Measurements from ENCODE around the gene BICD2.

The BICD2 gene

DNA sequence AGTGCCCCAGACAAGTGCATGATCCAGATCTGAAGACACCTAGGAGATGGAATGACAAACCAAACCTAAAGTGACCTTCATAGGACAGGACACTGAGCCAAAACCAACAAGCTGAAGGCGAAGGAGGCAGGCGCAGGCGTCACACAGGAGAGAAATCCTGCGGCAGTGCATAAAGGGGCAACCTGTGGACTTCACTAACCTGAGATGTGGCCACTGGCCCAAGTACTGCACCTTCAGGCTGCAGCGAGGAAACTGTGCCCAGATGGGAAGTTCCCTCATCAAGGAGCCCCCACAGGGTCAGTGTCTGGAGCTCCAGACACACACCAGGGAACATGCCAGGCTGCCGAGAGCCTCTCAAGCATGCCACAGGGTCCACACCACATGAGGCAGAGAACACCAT is 98.4 kb downstream of the BICD2 start:
- DNase-seq: no peak

DNA sequence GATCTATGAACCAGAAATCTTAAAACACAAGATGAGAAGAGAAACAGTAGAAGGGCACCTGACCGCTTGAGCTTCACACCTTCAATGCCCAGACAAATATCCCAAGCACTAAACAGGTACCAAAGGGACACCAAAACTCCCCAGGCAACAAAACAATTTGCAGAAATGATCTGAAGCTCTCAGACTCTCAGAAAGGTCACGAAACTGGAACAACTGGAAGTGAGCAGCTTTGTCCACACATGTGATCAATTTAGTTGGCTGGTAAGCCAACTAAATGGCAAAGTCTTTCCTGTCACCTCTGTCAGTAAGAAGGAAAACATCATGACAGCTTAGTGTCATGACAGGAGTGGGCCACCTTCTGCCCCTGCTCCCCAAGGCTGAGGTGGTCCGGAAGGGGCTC is 98.8 kb downstream of the BICD2 start:
- no peak for DNase-seq

DNA sequence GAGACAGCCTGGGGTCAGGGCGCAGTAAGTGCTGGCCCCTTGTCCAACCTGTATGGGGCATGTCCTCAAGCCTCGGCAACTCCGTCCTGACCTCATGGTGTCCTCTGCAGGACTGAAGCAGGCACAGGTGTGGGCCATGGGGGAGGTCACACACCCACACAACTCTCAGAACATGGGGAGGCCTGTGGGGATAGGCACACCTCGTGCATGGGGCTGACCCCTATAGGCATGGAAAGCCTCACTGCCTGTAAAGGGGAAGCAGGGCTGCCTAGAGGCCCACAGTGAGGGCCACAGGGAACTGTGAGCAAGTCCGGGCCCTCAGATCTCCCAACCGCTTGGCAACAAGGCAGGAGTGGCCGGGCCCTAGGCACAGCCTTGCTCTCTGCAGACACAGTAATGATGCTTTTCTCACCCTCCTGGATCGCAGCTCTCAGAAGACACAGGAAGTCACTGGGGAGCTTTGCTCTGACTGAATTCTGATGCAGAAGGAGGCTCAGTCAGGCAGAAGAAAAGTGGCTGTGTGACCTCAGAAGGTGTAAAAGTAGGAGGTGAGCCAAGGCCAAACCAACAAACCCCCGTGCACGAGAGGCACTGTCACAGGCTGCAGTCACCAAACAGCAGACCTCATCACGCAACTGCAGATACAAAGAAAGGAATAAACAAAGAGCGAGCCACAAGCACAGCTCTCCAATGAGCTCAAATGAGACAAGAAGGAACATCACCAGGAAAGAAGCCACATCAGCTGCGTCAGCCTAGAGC is 100.1 kb downstream of the BICD2 start:
- DNase-seq: no peak

DNA sequence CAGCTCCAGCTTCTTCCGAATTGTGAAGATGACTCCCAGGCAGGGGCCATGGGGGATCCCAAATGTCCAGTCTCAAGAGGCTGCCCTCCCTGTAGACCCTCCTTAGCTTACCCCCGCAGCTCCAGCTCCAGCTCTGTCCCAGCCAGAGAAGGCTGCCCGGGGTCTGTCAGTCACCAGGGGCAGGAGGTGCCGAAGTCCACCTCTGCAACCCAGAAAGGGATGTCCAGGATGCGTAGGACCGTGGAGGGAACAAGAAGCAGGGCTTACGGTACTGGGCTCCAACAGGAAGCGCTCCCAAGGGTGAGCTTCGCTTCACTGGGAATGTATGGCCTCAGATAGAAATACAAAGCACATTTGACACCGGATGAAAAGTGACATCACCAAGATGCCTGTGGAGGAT is 100.7 kb downstream of the BICD2 start:
- no peak for DNase-seq

DNA sequence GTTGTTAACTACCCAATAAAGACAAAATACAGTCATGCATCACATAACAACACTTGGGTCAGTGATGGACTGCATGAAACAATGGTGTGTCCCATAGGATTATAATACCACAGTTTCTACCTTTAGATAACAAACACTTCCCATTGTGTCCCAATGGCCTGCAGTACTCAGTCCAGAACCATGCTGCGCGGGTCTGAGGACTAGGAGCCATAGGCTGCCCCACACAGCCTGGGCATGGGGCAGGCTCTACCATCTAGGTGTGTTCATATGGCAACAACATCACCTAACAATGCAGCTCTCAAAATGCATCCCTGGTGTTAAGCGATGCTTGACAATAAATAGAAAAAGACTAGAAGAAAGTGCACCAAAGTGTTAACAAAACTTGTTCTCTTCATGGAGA is 101.5 kb downstream of the BICD2 start:
- no peak for DNase-seq

DNA sequence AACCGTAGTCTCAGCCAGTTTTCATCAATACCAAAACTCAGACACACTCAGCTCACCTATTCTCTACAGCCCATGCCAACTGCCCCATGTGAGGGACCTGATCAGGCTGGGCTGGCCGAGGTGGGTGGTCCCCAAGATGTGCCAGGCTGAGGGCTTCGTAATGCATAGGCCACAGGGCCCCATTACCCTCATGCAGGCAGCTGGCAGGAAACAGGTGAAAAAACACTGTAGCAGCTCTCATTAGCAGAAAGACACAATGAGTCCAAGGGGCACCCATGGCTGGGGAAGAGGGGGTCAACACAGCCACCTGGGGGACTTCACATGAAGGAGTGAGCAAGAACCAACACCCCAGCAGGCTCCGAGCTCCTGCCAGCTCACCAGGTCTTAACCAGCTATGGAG is 102.9 kb downstream of the BICD2 start:
- no peak for DNase-seq

All from activated naive CD4-positive, alpha-beta T cell treated with anti-CD3 and anti-CD28 coated beads, Interleukin-2, amount 50 U/mL, for 16 hours (primary cell).